HEK293T (cell line): ENCODE measurements around the gene TGM5.

ENCODE experiments used
- CTCF ChIA-PET: fragments of 350-600 bp; formaldehyde crosslinking; extraction: SDS; loops from one replicate; lab custom pipeline; 2021; ENCODE audit warnings: antibody characterized with exemption, inconsistent platforms; lab: Yijun Ruan, JAX
- POLR2A ChIA-PET: fragments of 350-600 bp; formaldehyde crosslinking; extraction: SDS; loops from one replicate; lab custom pipeline; 2020; ENCODE audit warnings: antibody characterized with exemption, inconsistent platforms; lab: Yijun Ruan, JAX
- DNase-seq: peaks from one replicate; pipeline ENCODE4 v3.0.0; 2012; ENCODE audit warnings: mixed read lengths; ENCODE audit errors: extremely low spot score
- ARNT ChIP-seq: fragments of 450-650 bp; IDR thresholded peaks from 2 replicates; pipeline ENCODE4 v1.6.1; 2017; ENCODE audit warnings: mild to moderate bottlenecking
- BHLHE40 ChIP-seq: fragments of 450-650 bp; IDR thresholded peaks from 2 replicates; pipeline ENCODE4 v1.6.1; 2016; ENCODE audit warnings: mild to moderate bottlenecking, moderate library complexity, borderline replicate concordance
- CTBP1 ChIP-seq: fragments of 450-650 bp; IDR thresholded peaks from 2 replicates; pipeline ENCODE4 v1.6.1; 2016; ENCODE audit warnings: borderline replicate concordance
- ELF4 ChIP-seq: fragments of 450-650 bp; IDR thresholded peaks from 2 replicates; pipeline ENCODE4 v1.6.1; 2017; ENCODE audit warnings: antibody characterized with exemption
- FOXA1 ChIP-seq: fragments of 450-650 bp; IDR thresholded peaks from 2 replicates; pipeline ENCODE4 v1.6.1; 2016; ENCODE audit warnings: mild to moderate bottlenecking
- FOXK2 ChIP-seq: fragments of 450-650 bp; IDR thresholded peaks from 2 replicates; pipeline ENCODE4 v1.6.1; 2016; ENCODE audit warnings: mild to moderate bottlenecking
- FOXM1 ChIP-seq: fragments of 450-650 bp; IDR thresholded peaks from 2 replicates; pipeline ENCODE4 v1.6.1; 2017; ENCODE audit warnings: mild to moderate bottlenecking, borderline replicate concordance
- HDGF ChIP-seq: fragments of 450-650 bp; IDR thresholded peaks from 2 replicates; pipeline ENCODE4 v1.6.1; 2017; ENCODE audit warnings: antibody characterized with exemption, borderline replicate concordance
- L3MBTL2 ChIP-seq: fragments of 450-650 bp; conservative IDR thresholded peaks from 2 replicates; pipeline ENCODE4 v1.6.1; 2016; ENCODE audit warnings: mild to moderate bottlenecking
- LEF1 ChIP-seq: fragments of 450-650 bp; IDR thresholded peaks from 2 replicates; pipeline ENCODE4 v1.6.1; 2017; ENCODE audit warnings: mild to moderate bottlenecking, borderline replicate concordance
- NFRKB ChIP-seq: fragments of 450-650 bp; IDR thresholded peaks from 2 replicates; pipeline ENCODE4 v1.6.1; 2016; ENCODE audit warnings: mild to moderate bottlenecking, moderate library complexity
- SP1 ChIP-seq: fragments of 450-650 bp; IDR thresholded peaks from 2 replicates; pipeline ENCODE4 v1.6.1; 2017
- SUZ12 ChIP-seq: fragments of 450-650 bp; IDR thresholded peaks from 2 replicates; pipeline ENCODE4 v1.6.1; 2016; ENCODE audit warnings: mild to moderate bottlenecking
- TARDBP ChIP-seq: fragments of 450-650 bp; IDR thresholded peaks from 2 replicates; pipeline ENCODE4 v1.6.1; 2016
- ZNF384 ChIP-seq: fragments of 450-650 bp; IDR thresholded peaks from 2 replicates; pipeline ENCODE4 v1.6.1; 2016
- TF ChIP-seq, protein P1 (sequence below): fragments of 450-650 bp; IDR thresholded peaks from 2 replicates; pipeline ENCODE4 v1.6.1; 2016

TGM5 gene

DNA sequence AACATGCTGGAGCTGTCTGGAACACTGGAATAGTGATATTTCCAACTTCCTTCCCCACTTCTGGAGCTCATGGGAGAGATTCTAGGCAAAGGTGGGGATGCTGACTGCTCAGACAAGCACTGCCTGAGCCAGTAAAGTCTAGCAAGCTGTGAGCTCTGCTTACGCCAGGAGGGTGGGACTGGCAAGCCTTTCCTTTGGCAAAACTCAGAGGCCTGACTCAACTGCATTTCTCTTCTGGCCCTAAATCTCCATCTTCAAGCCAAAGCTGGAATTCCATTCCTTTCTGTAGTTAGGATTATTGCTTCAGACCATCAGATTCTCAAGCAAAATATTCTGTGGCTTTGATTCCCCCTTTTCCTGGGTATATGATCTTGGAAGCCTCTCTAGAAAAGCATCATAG lies 25.6 kb downstream of the TGM5 start:
- DNase-seq: no peak
- POLR2A ChIA-PET: no interaction called here
- CTCF ChIA-PET: interaction anchor here (1.3 kb wide), 1 partner anchor 16 kb away, joined by 3 read pairs; no protein-coding TSS in a partner anchor
- TF ChIP-seq LEF1 (no peak), CTBP1 (no peak), ELF4 (no peak), L3MBTL2 (no peak), FOXM1 (no peak)

DNA sequence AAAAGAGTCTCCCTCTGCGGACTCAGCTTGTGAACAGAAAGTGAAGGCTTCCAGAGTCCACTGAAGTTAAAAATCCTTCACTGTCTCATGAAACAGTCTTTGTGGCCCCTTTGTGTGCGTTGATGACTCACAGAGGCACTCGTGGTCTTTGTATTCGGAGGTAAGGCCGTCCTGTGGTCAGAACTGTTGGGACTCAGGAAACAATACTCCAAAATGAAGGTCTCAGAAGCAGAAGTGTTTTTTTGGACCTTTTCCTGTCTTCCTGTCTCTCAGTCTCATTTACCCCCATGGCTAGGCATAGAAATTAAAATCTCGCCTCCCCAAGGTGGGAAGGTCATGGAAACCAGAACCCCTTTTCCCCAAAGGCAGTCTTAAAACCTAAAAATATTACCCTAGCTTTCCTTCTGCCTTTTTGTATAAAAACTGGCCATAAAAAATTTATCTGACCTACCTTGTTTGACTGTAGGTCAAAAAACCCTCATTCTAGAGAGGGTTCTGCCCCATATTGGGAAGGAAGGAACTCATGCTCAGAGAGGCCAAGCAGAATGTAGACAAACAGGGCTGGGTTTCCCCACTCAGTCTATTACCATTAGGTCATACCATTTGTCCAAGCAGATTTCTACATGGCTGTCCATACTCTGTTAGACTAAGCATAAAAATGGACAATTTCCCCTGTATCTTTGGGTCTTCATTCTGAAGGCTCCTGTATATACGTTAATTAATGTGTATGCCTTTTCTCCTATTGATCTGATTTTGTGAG lies 26.8 kb downstream of the TGM5 start:
- ChIA-PET POLR2A (no interaction called here), CTCF (no interaction called here)
- DNase-seq: no peak
- TF ChIP-seq ELF4 (no peak), SUZ12 (no peak)

DNA sequence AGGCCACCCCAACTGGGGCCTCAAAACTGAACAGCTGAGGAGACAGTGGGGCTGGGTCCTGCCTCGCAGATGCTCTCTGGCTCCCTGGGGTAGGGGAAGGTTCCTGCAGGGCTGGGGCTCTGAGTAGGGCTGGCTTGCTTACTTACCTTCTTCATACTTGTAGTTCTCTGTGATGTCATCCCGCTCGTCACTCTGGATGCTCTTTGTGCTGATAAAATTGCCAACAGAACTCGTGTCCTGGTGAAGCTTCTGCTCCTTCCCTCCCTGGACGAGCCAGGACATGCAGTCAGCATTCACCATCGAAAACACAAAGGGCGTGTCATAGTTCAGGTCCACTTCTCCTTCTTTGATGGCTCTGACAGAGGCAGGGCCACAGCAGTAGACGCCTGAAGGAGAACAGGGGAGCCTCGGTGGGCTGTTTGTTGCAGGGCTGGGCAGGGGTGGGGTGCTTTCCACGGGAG lies 28.0 kb downstream of the TGM5 start:
- ChIA-PET POLR2A (no interaction called here), CTCF (interaction anchor here (0.8 kb wide), 1 partner anchor 13 kb away, joined by 3 read pairs; no protein-coding TSS in a partner anchor)
- no peak for TF ChIP-seq SP1
- TF ChIP-seq ARNT: no peak
- TF ChIP-seq BHLHE40: no peak
- no peak for TF ChIP-seq L3MBTL2
- no peak for TF ChIP-seq ZNF384
- no peak for TF ChIP-seq HDGF
- TF ChIP-seq, protein P1, sequence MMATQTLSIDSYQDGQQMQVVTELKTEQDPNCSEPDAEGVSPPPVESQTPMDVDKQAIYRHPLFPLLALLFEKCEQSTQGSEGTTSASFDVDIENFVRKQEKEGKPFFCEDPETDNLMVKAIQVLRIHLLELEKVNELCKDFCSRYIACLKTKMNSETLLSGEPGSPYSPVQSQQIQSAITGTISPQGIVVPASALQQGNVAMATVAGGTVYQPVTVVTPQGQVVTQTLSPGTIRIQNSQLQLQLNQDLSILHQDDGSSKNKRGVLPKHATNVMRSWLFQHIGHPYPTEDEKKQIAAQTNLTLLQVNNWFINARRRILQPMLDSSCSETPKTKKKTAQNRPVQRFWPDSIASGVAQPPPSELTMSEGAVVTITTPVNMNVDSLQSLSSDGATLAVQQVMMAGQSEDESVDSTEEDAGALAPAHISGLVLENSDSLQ: no peak
- TF ChIP-seq FOXM1: no peak
- no peak for TF ChIP-seq NFRKB
- TF ChIP-seq CTBP1: no peak
- no peak for TF ChIP-seq FOXA1
- TF ChIP-seq TARDBP: no peak
- TF ChIP-seq FOXK2: no peak
- no peak for TF ChIP-seq SUZ12
- no peak for TF ChIP-seq LEF1
- TF ChIP-seq ELF4: no peak
- DNase-seq: no peak

DNA sequence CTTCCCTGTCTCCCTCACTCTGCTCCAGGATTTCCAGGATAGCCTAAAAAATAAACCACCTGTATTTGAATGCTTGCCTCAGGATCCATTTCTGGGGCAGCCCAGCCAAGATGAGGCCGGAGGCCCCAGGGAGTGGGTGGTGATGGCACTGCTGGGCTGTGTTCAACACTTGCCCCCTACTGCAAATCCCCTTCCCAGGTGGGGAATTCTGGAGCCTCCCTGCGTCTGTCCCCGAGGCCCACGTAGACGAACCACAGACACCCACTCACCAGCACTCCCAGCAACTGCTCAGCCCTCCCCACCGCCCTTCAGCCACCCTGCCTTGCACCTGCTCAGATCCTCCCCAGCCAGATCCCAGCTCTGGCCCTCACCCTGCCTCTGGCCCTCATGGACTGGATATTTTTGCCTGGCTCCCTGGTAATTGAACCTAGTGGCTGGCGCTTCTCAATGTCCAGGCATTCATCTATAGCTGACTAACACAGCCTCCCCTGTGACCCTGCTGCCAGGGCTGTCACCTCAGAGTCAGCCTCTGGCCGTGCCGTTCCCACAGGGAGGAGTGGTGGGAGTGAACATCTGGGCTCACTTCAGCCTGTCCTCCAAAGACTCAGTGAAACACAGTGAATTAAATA lies 28.8 kb downstream of the TGM5 start:
- no peak for TF ChIP-seq CTBP1
- no peak for TF ChIP-seq SP1
- no peak for TF ChIP-seq BHLHE40
- TF ChIP-seq LEF1: no peak
- TF ChIP-seq ARNT: no peak
- DNase-seq: no peak
- ChIA-PET CTCF (interaction anchor here (0.8 kb wide), 1 partner anchor 13 kb away, joined by 3 read pairs; no protein-coding TSS in a partner anchor), POLR2A (no interaction called here)

DNA sequence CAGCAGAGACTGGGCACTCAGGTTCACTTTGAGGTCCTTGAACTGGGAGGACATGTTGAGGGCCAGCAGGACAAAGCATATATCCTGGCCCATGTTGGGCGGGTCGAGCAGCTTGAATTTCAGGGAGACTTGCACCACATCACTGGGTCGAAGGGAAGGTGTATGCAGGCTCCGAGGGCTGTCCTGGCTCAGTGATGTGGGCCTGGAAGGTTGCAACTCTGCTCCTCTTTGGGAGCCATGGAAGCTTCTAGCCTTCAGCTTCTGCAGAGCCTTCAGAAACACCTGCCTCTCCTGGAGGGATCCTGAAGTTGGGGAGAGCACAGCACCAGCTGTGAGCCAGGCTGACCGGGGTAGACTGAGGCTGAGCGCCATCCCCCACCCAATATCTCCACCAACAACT lies 31.2 kb downstream of the TGM5 start:
- TF ChIP-seq CTBP1: no peak
- CTCF ChIA-PET: no interaction called here
- no peak for DNase-seq
- POLR2A ChIA-PET: no interaction called here

DNA sequence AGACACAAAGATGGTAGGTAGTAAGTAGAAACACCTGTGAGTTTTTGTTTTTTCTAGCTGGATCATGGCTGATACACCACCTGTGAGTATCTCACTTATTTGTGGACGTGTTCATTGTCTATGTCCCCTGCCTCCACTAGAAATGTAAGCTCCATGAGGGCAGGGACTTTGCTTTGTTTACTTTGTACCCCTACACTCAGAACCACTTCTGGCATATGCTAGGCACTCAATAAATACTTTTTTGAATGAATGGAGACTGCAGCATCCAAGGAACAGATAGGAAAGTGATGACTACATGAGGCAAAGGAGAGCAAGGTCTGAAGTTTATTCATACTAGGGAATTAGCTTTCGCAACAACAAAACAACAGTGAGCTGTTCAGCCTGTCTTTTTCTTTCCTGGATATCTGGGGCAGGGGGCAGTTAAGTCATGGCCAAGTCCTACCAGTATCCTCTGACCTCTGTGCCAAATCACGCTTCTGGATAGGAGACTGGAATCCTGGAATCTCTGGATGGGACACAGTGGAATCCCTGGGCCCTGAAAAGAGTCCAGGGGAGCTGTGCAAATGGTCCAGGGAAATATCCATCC lies 34.3 kb downstream of the TGM5 start:
- ChIA-PET POLR2A (no interaction called here), CTCF (interaction anchor here (1.3 kb wide), 1 partner anchor 53 kb away, joined by 3 read pairs; no protein-coding TSS in a partner anchor)
- TF ChIP-seq NFRKB: no peak
- no peak for TF ChIP-seq BHLHE40
- TF ChIP-seq, protein P1: no peak
- TF ChIP-seq LEF1: no peak
- no peak for DNase-seq

DNA sequence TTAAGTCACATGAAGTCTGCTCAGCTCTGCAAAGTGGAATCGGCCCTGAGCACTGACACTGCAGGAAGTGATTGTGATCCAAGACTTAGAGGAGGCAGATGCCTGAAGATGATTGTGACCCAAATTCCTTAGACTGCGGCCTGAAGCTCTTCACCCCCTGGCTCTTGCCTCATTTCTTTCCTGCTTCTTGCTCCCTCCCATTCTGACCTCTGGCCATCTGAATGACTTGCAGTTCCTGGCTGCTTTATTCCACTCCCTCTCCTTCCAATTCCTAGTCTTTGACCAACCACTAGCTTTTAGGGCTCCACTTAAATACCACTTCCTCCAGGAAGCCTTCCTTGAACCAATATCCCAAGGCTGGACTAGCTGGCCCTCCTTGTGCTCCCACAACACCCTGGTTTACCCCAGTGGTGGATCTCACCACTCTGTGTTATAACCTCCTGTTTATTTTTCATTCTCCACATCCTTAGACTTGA lies 36.0 kb downstream of the TGM5 start:
- ChIA-PET CTCF (interaction anchor here (1.2 kb wide), 1 partner anchor 27 kb away, joined by 5 read pairs; no protein-coding TSS in a partner anchor), POLR2A (no interaction called here)
- DNase-seq: no peak
- TF ChIP-seq FOXA1 (no peak), SP1 (no peak), NFRKB (no peak)
